GM18519 (cell line): Measurements from ENCODE around the gene CRTC1.

Experiments used
- ATAC-seq: cut with Tn5 transposase; IDR thresholded peaks from one replicate; pipeline ENCODE4 v1.9.1; 2021; ENCODE audit warnings: mild to moderate bottlenecking, moderate library complexity; ENCODE audit not compliant: unreplicated experiment, low FRiP score

CRTC1 gene, protein sequence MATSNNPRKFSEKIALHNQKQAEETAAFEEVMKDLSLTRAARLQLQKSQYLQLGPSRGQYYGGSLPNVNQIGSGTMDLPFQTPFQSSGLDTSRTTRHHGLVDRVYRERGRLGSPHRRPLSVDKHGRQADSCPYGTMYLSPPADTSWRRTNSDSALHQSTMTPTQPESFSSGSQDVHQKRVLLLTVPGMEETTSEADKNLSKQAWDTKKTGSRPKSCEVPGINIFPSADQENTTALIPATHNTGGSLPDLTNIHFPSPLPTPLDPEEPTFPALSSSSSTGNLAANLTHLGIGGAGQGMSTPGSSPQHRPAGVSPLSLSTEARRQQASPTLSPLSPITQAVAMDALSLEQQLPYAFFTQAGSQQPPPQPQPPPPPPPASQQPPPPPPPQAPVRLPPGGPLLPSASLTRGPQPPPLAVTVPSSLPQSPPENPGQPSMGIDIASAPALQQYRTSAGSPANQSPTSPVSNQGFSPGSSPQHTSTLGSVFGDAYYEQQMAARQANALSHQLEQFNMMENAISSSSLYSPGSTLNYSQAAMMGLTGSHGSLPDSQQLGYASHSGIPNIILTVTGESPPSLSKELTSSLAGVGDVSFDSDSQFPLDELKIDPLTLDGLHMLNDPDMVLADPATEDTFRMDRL

GRCh38 chr19:18683109-18683957 lies at the start of gene CRTC1:
Gene CRTC1, plus strand, starts transcription at chr19:18683680. Its CDS starts 23 bp downstream, at chr19:18683703.
- ATAC-seq, result no peak

DNA sequence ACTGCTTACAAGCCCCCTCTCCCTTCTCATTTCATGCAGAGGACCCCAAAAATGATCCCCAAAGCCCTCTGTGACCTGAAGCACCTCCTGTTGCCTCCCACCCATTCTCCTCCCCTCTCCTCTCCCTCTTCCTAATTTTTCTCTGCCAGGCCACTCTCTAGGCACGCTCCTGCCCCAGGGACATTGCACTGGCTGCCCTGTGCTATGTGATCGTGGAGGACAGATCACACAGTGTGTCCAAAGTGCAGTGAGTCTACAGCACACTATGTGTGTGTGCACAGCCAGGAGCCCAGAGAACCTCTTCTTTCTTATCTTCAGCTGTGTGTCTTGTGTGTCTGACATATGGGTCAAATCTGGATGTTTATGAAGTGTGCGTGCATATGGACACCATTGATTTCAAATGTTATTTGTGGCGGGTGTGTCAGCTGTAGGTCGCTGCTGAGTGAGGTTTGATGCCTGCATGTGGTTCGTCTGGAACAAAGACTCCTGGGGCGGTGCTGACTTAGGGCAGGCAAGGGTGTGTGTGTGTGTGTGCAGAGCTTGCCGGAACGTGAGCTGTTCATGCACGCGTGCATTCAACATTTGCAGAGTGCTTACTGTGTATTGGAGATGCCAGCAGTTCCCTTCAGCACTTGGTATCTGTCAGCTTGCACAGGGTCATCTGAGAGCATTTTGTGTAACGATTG lies 48.7 kb upstream of the CRTC1 start:
- no peak for ATAC-seq

GRCh38 chr19:18635831-18636182 lies 47.7 kb upstream of the CRTC1 start:
- ATAC-seq, result no peak

DNA sequence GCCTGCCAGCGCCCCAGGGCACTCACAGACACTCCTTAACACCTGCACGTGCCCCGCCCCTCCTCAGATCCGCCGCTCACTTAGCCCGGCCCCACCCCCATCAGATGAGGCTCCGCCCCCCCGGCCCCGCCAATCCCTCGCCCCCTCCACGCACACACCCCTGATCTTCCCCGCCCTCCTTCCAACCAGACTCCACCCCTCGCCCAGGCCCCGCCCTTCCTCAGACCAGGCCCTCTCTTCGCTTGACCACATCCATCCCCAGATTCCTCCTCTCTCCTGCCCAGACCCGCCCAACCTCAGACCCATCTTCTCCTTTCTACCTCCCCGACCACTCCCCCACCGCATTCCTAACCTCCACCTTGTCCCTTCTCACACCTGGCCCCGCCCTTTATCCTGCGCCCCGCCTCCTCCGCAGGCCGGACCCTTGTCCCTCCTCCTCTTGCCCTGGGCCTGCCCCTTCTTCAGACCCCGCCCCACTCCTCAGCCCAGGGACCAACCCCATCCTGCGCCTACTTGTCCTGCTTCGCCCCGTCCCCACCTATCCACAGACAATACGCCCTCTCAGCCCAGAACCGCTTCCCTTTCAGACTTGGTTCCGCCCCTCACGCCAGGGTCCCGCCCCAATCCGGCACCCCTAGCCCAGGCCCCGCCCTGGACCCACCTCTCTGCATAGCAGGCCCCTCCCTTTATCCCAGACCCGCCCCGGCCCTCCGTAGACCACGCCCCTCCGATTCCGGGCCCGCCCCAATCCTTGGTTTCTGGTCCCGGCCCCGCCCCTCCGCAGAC lies 47.1 kb upstream of the CRTC1 start:
- peak; percentile 66 for ATAC-seq

GRCh38 chr19:18636969-18637629 lies 46.4 kb upstream of the CRTC1 start, which contains the start of gene KLHL26:
Gene KLHL26, plus strand, starts transcription at chr19:18637028. Its CDS starts 27 bp downstream, at chr19:18637055.
- ATAC-seq, result no peak

- no peak for ATAC-seq
Observed at GRCh38 chr19:18637673-18638630, 45.5 kb upstream of the CRTC1 start.

GRCh38 chr19:18639706-18640243 lies 43.7 kb upstream of the CRTC1 start:
- no peak for ATAC-seq

DNA sequence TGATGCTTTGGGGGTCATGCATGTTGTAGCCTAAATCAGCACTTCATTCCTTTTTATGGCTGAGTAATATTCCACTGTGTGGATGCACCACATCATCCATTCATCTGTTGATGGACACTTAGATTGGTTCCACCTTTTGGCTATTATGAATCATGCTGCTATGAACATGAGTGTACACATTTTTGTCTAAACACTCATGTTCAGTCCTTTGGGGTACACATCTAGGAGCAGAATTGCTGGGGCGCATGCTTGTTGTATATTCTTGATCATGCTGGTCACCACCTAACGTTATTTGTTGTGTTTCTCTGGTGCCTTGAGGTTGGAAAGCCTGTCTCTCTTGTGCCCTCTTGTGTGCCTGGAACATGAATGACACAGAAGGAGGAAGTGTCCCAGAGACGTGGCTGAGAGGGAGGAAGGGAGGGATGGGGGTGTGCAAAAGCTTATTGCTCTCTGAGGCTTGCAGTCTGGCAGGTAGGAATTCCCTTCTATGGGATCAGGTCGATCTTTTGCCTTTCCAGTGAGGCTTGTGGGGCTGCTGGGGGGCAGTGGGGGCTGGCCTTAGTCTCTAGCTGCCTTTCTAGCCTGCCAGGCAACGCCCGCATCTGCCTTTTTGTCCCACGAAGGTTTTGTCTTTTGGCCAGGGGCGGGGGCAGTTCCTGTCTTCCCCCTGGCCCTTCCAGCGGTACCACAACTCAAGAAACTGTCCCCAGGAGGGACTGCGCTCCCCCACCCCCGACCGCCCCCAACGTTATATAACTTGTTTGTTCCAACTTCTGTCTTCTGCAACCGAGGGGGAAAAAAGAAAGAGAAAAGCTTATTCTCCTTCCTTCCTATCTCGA lies 39.1 kb upstream of the CRTC1 start:
- ATAC-seq, result no peak

DNA sequence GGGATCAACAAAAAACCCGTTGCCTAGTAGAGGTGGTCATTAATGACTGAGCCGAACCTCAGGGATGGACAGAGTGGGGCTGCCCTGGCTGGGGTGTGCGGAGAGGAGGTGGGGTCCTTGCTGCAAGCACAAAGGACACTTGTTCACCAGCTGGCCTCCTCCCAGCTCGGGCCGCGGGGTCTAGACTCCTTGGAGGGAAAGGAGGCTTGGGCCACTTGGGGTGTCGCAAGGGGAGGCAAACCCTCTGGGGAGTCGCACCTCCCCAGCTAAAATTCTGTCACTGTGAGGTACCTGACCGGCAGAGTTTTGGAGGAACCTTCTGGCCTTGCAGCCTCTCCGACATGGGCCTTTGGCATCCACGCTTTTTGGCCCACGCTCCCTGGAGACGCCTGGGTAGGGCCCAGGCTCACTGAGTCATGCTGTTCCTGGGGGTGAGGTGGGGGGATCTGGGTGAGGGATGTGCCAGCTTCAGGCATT lies 38.4 kb upstream of the CRTC1 start:
- ATAC-seq, result no peak

DNA sequence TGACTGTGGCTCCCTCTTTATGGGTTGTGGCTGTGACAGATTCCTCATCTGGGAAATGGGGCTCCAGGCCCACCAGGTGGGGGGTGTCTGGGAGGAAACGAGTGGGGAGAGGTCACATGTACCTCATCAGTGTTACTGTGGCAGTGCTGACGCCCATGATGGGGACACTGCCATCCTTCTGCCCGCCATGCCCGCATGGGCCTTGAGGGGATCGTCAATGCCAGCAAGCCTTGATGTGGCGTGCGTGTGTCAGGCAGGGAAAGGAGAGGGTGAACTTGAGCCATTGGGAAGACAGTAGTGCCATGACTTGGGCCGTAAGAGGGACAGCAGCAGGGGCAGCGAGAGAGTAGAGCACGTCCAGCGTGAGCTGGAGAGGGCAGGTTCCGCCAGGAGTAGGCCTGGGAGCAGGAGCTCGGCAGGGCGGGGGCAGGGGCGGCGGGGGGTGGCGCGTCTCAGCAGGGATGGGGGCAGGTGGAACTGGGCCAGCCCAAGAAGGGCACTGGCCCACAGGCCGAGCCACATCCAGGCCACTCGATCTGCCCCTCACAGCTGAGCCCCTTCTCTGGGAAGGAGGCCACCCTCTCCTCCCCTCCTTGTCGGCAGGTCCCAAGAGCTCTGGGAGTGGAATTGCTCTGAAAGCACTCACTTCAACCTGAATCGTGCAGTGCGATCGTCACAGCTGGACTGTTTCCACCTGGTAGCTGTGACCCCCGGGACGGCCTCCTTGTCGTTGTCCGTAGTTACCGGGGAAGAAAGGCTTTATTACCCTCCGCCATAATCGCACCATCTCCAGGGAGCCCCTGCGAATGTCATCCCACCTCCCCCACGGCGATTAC lies 36.7 kb upstream of the CRTC1 start:
- no peak for ATAC-seq

DNA sequence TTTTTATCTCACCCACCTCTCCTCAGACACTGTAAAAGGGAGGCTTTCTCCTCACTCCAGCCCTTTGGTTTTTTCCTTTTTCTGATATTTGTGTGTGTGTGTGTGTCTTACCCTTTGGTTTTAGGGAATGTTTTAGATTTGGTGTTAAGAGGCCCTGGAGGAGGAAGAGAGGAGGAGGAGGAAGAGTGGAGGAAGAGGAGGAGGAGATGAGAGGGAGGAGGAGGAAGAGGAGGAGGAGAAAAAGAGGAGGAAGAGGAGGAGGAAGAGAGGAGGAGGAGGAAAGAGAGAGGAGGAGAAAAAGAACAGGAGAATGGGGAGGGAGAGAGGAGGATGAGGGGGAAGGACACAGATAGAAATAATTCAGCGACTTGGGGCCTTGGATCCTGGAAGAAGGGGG lies 36.1 kb upstream of the CRTC1 start:
- no peak for ATAC-seq

DNA sequence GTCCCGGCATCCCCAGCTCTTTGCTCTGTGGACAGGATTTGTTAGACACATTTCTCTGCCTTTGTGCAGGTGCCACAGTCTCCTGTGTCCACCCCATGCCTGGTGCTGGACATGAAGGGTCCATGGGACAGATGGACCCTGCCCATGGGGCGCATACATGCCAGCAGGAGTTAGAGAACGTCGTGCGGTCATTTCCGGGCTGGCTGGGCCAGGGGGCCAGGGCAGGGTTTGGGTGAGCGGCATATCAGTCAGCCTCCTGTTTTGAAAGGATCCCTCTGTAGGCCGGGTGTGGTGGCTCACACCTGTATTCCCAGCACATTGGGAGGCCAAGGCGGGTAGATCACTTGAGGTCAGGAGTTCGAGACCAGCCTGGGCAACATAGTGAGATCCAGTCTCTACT lies 35.7 kb upstream of the CRTC1 start:
- ATAC-seq, result no peak

DNA sequence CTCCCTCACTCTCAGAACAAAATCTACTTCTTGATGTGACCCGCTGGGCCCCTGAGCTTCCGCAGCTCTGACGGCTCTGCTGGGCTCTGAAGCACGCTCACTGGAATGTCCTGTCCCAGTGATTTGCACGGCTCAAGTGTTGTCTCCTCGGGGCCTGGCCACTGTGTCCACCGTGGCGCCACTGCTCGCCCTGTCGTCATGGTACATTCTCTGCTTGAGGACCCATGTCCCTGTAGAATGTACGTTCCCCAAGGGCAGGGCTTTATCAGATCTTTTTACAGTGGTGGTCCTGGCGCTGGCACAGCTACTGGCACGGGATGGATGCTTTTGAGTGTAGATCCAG lies 34.5 kb upstream of the CRTC1 start:
- no peak for ATAC-seq

GRCh38 chr19:18649371-18650020 lies 34.0 kb upstream of the CRTC1 start:
- ATAC-seq, result no peak

GRCh38 chr19:18650021-18650390 lies 33.5 kb upstream of the CRTC1 start:
- ATAC-seq, result no peak
